VCaP (cell line): Measurements from ENCODE around the gene TTYH3.

ENCODE experiments used
- H3K27ac ChIP-seq: fragments of 450-650 bp; 2 replicates; pipeline ENCODE4 v1.5.1; 2017
- CTCF ChIP-seq: fragments of 450-650 bp; conservative IDR thresholded peaks from 2 replicates; pipeline ENCODE4 v1.5.1; 2017; ENCODE audit warnings: mild to moderate bottlenecking, moderate library complexity

The TTYH3 gene

DNA sequence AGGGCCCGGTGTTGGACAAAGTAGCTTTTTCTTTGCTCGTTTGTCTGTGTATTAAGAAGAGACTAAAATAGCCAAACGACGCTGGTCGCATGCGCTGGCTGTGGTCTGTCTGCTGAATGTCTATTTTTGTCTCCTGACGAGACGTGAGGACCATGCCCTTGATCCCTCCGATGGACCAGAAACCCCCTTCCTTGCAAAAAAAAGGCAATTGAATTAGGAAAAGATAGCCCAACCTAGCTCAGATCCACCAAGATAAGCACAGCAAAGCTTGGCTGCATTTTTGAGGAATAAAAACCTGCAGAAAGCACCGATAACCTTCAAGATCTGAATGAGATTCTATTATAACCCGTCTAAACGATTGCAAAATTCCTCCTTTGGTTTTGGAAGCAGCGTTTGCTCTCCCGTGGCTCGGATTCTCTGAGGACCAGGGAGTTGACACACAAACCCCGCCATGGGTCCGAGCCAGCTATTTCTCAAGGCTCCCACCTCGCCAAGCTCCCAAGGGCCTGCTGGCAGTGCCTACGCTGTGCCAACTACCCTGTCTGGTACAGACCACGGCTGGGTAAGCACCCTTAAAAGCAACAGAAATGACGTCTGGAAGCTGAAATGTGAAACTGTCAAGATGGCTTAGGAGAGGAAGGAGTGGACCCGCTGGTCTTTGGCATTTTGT is 17.7 kb upstream of the TTYH3 start:
- no peak for TF ChIP-seq CTCF
- no peak overlapping the region for H3K27ac ChIP-seq

- no peak overlapping the region for H3K27ac ChIP-seq
- TF ChIP-seq CTCF, result no peak
Observed at GRCh38 chr7:2614631-2615330, 17.0 kb upstream of the TTYH3 start.

DNA sequence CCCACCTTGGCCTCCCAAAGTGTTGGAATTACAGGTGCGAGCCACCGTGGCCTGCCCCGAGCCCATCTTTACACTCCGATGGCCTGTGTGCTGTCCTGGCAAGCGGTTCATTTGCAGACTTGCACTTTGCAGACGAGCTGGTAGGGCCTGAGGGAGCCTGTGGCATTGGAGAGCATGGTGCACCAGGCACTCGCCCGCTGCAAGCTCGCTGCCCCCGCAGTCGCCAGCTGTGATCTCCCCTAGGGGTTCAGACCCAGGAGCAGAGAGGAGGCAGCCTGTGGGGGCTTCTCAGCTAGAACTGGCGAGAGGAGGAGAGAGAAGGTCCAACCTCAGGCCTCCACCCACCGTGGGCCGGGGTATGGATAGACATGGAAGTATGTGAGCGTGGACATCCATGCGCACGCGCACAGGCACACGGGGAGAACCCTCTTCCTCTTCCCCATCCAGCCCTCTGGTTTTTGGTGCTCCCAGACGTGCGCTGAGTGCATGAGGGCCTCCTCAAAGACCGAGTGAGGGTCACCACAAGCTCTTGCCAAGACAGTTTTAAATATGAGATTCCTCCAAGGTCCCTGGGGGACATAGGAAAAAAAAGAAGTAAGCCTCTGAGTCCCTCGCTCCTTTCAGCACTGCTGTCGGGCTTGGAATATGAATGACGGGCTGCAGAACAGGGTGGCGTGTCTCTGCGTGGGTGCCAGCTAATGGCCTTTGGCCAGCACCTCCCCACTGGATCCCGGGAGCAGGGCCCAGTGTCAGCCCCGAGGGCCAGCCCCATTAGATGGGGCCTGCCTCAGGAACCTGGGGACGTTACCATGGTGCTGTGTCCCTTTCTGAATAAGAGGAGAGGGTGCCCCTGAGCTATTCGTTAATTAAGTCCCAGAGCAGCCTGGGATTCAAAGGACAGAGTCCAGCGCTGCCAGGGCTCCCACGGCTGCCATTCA is 15.1 kb upstream of the TTYH3 start:
- no peak for TF ChIP-seq CTCF
- no peak overlapping the region for H3K27ac ChIP-seq

DNA sequence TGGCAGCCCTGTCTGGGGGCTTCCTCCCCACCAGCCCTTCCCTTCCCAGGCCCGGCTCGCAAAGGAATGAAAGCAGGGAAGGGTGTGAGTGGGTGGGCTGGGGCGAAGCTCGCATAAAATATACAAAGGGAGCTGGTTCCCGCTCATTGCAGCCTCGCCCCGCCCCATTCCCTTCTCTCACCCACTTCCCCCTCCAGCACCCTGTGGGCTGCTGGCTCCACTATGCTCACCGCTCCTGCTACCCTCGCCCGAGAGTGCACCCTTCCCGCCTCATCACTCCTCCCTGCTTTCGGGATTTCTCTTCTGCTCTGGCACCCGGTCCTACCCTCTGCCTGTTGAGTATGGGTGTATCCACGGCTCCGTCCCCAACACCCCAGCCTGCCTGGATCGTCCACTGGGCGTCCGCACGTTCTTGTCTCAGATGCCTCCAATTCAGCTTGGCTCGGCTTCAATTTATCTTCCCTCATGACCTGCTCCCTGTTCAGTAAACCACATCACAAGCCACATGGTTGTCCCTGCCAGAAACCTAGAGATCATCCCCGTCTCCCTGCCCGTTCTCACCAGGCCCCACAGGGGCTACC is 14.4 kb upstream of the TTYH3 start:
- TF ChIP-seq CTCF, result no peak
- H3K27ac ChIP-seq, result no peak overlapping the region

GRCh38 chr7:2619116-2619515 is 12.7 kb upstream of the TTYH3 start:
- no peak for TF ChIP-seq CTCF
- no peak overlapping the region for H3K27ac ChIP-seq

GRCh38 chr7:2621061-2621828 is 10.5 kb upstream of the TTYH3 start:
- TF ChIP-seq CTCF, result no peak
- H3K27ac ChIP-seq, result peak overlapping the region; percentile 66
